ENCODE results near the gene IQCK. TPM values are rescaled to one million over a fixed set of nuclear protein-coding genes. Genes with fewer than 3 reads are reported as not detected.
A peak's percentile ranks its signal among the peaks of the same experiment; 100 is the strongest.

Gene IQCK
- total RNA-seq, 6 donors from 2014 or later = 9.3 to 50.3 (median 18.3) TPM

DNA sequence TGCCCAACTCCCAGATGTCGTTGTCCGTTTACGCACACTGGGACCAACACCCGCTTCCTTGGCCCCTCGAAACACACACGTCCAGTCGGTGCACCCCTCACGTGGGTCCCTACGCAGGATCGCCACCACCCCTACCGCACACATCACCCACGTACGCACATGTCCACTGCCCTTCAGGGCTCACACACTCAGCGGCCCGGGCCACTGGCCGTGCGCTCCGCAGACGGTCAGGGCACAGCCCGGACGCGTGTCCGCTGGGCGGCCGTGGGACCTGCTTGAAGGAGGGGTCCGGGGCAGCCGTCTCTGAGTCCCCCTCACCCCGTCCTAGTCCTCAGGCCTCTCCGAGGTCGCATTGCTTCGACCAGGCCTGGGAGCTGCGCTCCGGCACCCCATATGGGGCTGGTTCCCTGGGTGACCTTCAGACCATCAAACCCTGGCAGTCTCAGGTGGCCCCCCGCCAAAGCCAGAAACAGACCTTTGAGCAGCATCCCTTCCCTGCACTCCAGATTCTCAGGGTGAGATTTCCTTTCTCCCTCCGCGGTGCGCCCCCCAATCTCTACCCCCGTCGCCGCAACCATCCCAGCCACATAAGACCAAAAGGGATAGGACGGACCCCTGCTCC lies 167.5 kb downstream of the IQCK start:
- Histone ChIP-seq H3K27me3 (peaks cover 0 to 11% (median 9%) of the 10 kb centered on the region in 4 donors), H3K36me3 (no peaks in the 10 kb centered on the region), H3K9me3 (no peaks in the 10 kb centered on the region), H3K4me3 (peak overlapping the region in 3 of 4 donors; percentile 49 to 71 (median 65)), H3K4me1 (peaks cover 24 to 39% (median 26%) of the 10 kb centered on the region in 4 donors), H3K27ac (no peak overlapping the region)
- TF ChIP-seq POLR2AphosphoS5 (IDR thresholded peaks at IDR 0.05) (no peak), EP300 (IDR thresholded peaks at IDR 0.05) (no peak), POLR2A (IDR thresholded peaks at IDR 0.05) (no peak)
- TF ChIP-seq, protein P1, sequence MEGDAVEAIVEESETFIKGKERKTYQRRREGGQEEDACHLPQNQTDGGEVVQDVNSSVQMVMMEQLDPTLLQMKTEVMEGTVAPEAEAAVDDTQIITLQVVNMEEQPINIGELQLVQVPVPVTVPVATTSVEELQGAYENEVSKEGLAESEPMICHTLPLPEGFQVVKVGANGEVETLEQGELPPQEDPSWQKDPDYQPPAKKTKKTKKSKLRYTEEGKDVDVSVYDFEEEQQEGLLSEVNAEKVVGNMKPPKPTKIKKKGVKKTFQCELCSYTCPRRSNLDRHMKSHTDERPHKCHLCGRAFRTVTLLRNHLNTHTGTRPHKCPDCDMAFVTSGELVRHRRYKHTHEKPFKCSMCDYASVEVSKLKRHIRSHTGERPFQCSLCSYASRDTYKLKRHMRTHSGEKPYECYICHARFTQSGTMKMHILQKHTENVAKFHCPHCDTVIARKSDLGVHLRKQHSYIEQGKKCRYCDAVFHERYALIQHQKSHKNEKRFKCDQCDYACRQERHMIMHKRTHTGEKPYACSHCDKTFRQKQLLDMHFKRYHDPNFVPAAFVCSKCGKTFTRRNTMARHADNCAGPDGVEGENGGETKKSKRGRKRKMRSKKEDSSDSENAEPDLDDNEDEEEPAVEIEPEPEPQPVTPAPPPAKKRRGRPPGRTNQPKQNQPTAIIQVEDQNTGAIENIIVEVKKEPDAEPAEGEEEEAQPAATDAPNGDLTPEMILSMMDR (IDR thresholded peaks at IDR 0.05) = no peak
- peak; percentile 23 to 48 for ATAC-seq (ENCODE audit: low FRiP score in 2 of 2)
- WGBS, 2 donors = 18 to 23% methylated on average over 21 to 41 of the region's 41 CpGs
- peak in 1 of 2 donors; percentile 87 for DNase-seq

- DNase-seq (peak in 1 of 2 donors; percentile 60), ATAC-seq (ENCODE audit: low FRiP score in 2 of 2) (peak; percentile 78 to 81)
- peak overlapping the region in 3 of 4 donors; percentile 49 to 71 (median 65) for H3K4me3 ChIP-seq
- peaks cover 24 to 39% (median 26%) of the 10 kb centered on the region in 4 donors for H3K4me1 ChIP-seq
- 7 to 8% methylated on average over 20 of the region's 20 CpGs for WGBS, 2 donors
- TF ChIP-seq, protein P1 (IDR thresholded peaks at IDR 0.05) = peak; percentile 95 to 99 (median 98)
- TF ChIP-seq EP300 (IDR thresholded peaks at IDR 0.05) = no peak
- H3K36me3 ChIP-seq = no peaks in the 10 kb centered on the region
- no peaks in the 10 kb centered on the region for H3K9me3 ChIP-seq
- H3K27ac ChIP-seq = no peak overlapping the region
- peaks cover 0 to 11% (median 9%) of the 10 kb centered on the region in 4 donors for H3K27me3 ChIP-seq
Observed at GRCh38 chr16:19886073-19886941, 168.2 kb downstream of the IQCK start.

DNA sequence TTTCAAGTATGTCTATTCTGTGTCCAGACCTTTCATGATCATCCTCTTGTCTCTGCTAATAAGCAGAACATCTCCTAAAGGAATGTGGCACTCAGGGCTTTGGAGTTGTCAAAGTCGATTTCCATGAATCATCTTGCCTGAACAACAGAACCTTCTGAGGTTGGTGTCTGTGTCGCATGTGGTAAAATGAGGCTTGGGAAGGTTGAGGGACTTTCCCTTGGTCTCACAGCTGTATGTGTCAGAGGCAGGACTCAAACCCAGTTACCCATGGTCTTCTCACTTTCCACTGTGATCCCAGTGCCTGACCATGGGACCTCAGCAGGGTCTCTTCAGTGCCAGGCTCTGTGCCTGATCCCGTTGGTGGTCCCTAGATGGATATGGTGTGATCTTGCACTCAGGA lies 170.8 kb downstream of the IQCK start:
- H3K4me1 ChIP-seq = peaks cover 21 to 26% (median 21%) of the 10 kb centered on the region in 4 donors
- no peak for ATAC-seq (ENCODE audit: low FRiP score in 2 of 2)
- no peak for DNase-seq
- no peaks in the 10 kb centered on the region for H3K9me3 ChIP-seq
- H3K4me3 ChIP-seq = no peak overlapping the region
- WGBS, 2 donors = 71 to 75% methylated on average over 3 of the region's 3 CpGs
- peaks cover 0 to 10% (median 5%) of the 10 kb centered on the region in 4 donors for H3K27me3 ChIP-seq
- no peak overlapping the region for H3K27ac ChIP-seq
- TF ChIP-seq EP300 (IDR thresholded peaks at IDR 0.05) (no peak), POLR2AphosphoS5 (IDR thresholded peaks at IDR 0.05) (no peak), POLR2A (IDR thresholded peaks at IDR 0.05) (no peak)
- TF ChIP-seq, protein P1 (IDR thresholded peaks at IDR 0.05) = no peak
- no peaks in the 10 kb centered on the region for H3K36me3 ChIP-seq

DNA sequence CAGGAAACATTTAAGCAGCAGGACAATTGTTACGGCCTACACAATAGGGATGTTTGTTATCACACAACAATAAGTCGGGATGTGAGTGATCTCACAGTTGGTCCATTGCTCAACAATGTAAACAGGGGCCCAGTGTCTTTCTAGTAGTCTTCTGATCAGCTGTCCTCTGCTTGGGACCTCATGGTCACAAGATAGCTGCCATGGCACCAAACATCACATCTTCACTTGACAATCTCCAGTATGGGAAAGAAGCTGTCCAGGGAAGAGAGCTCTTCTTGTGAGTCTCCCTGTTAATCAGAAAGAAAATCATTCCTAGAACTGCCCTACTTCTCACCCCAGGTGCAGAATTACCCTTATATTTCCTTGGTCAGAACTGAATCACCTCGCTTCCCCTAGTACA lies 172.8 kb downstream of the IQCK start:
- no peaks in the 10 kb centered on the region for H3K9me3 ChIP-seq
- DNase-seq (no peak), ATAC-seq (ENCODE audit: low FRiP score in 2 of 2) (no peak)
- no peak overlapping the region for H3K27ac ChIP-seq
- no peaks in the 10 kb centered on the region for H3K36me3 ChIP-seq
- no peak overlapping the region for H3K4me3 ChIP-seq
- TF ChIP-seq EP300 (IDR thresholded peaks at IDR 0.05) = no peak
- peaks cover 2 to 7% (median 3%) of the 10 kb centered on the region in 4 donors for H3K4me1 ChIP-seq
- 87 to 93% methylated on average over 3 of the region's 3 CpGs for WGBS, 2 donors
- H3K27me3 ChIP-seq = peaks cover 0 to 1% (median 0%) of the 10 kb centered on the region in 4 donors

- Histone ChIP-seq H3K27ac (no peak overlapping the region), H3K4me1 (no peaks in the 10 kb centered on the region), H3K27me3 (no peaks in the 10 kb centered on the region), H3K9me3 (no peaks in the 10 kb centered on the region), H3K36me3 (no peaks in the 10 kb centered on the region), H3K4me3 (no peak overlapping the region)
- no peak for ATAC-seq (ENCODE audit: low FRiP score in 2 of 2)
- TF ChIP-seq POLR2A (IDR thresholded peaks at IDR 0.05) (no peak), EP300 (IDR thresholded peaks at IDR 0.05) (no peak), POLR2AphosphoS5 (IDR thresholded peaks at IDR 0.05) (no peak)
- TF ChIP-seq, protein P1 (IDR thresholded peaks at IDR 0.05) = no peak
- 76 to 81% methylated on average over 12 of the region's 12 CpGs for WGBS, 2 donors
- DNase-seq = no peak
Observed at GRCh38 chr16:19892902-19893301, 174.8 kb downstream of the IQCK start.

All from upper lobe of left lung (tissue), 6 donors.